Measurements from ENCODE around the gene CAMTA1.
"Not testable (repeated sequence)": the region's sequence is repeated elsewhere in the genome, so short reads cannot be mapped to it uniquely, and the experiment has no call there.

CAMTA1 gene

DNA sequence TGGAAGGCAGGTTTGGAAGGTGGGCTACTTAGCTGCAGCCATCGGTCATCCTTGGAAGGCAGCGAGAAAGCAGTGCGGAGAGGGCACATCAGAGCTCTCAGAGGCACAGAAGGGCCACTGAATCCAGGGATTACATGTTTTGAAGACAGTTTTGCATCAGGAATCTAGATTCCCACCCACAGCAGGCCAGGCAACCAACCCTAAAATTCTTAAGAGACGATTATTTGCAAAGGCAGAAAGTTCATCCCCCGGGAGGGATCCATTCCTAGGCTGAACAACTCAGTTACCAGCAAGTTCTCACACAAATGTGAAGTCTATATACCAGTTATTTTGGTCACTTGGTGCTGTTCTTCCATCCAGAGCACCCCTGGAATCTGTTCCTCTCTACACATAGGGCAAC is 528.6 kb downstream of the CAMTA1 start:
- no peak for DNase-seq (ENCODE audit: low read depth)

- no peak for DNase-seq (ENCODE audit: low read depth)
Observed at GRCh38 chr1:7315316-7315715, 530.1 kb downstream of the CAMTA1 start.

DNA sequence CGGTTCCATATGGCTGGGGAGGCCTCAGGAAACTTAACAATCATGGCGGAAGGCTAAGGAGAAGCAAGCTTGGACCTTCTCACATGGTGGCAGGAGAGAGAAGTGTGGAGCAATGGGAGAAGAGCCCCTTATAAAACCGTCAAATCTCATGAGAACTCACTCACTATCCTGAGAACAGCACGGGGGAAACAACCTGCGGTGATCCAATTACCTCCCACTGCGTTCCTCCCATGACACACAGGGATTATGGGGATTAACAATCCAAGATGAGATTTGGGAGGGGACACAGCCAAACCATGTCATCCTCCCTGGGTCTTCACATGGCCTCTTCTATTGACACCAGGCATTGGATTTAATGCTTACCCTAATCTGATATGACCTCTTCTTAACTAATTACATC is 530.7 kb downstream of the CAMTA1 start:
- no peak for DNase-seq (ENCODE audit: low read depth)

- no peak for DNase-seq (ENCODE audit: low read depth)
Observed at GRCh38 chr1:7317888-7318287, 532.6 kb downstream of the CAMTA1 start.

DNA sequence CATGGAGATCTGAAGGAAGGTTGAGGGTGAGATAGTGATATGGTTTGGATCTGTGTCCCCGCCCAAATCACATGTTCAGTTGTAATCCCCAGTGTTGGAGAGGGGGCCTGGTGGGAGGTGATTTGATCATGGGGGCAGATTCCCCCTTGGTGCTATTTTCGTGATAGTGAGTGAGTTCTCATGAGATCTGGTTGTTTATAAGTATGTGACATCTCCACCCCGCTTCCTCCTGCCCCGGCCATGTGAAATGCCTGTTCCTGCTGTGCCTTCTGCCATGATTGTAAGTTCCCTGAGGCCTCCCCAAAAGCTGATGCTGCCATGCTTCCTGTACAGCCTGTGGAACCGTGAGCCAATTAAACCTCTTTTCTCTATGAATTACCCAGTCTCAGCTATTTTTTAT is 533.9 kb downstream of the CAMTA1 start:
- no peak for DNase-seq (ENCODE audit: low read depth)

GRCh38 chr1:7320661-7321060 is 535.4 kb downstream of the CAMTA1 start:
- DNase-seq (ENCODE audit: low read depth): no peak

- no peak for DNase-seq (ENCODE audit: low read depth)
Observed at GRCh38 chr1:7322283-7322785, 537.1 kb downstream of the CAMTA1 start.

DNA sequence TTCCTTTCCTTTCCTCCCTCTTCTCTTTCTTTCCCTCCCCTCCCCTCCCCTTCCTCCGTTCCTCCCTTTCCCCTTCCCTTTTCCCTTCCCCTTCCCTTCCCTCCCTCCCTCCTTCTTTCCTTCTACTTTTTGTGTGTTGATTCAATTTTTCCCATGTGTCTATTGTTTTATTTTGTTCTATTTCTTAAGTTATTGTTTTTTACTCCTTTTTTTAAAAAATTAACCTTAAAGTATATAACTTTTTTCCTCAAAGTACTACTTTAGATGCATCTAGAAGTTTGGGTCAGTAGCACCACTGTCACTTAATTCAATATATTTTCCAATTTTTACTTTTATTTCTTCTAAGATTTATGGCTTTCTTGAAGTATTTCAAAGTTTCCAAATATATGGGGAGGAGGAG is 537.7 kb downstream of the CAMTA1 start:
- DNase-seq (ENCODE audit: low read depth): no peak

DNA sequence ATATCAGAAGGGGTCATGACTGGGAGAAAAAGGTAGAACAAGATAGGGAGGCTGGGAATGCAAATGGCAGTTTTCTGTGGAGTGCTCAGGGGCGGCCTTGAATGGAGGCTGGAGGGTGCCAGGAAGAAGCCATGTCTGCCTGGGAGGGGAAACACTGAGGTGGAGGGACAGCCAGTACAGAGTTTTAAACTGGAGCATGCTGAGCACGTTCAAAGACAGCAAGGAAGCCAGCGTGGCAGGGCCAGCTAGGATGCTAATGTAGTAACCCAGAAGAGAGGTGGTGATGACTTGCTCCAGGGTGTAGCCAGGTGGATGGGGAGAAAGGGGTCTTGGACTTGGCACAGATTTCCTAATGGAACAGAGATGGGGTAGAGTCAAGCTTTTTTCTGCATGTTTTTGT is 540.0 kb downstream of the CAMTA1 start:
- no peak for DNase-seq (ENCODE audit: low read depth)

DNA sequence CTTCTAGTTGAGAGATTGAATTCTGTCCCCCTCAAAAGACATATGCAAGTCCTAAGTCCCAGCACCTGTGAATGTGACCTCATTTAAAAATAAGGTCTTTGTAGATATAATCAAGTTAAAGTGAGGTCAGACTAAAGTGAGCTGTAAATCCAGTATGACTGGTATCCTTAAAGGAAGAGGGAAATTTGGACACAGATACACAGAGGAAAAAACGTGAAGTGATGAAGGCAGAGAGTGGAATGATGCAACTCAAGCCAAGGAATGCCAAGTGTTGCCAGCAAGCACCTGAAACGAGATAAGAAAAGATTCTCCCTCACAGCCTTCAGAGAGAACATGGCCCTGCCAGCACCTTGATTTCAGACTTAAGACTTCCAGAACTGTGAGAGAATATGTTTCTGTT is 541.1 kb downstream of the CAMTA1 start:
- DNase-seq (ENCODE audit: low read depth): no peak

- no peak for DNase-seq (ENCODE audit: low read depth)
Observed at GRCh38 chr1:7327849-7328248, 542.6 kb downstream of the CAMTA1 start.

DNA sequence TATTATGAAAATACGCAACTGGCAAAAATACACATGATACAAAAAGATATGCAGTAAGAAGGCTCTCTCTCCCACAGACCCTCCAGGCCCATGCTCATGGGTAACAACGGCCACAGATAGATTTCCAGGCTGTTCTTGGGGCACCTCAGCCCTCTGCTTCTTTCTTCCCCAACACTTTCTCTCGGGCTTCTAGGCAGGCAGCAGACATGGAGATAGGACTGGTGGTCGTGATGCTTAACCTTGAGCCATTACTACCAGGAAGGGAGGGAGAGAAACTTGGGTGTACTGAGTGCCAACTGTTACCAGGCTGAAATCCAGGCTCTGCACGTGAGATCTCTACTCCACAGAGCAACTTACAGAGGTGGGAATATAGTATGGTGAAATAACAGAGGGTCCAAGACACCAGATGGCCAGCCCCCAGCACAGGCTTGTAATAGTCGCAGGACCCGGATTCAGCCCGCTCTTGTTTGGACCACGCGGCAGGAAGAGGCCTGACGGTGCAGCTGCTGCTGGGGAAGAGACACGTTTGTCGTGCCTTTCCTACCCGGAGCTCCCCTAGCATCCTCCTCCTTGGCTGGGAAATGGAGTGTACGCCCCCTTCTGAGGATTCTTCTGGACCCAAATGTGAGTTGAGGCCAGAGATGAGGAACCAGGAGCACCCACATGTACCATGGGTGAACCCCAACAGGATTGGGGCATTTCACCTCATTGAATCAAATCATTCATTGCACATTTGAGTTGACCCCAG is 544.8 kb downstream of the CAMTA1 start:
- no peak for DNase-seq (ENCODE audit: low read depth)

- not testable (repeated sequence) for DNase-seq (ENCODE audit: low read depth)
Observed at GRCh38 chr1:7330726-7331125, 545.5 kb downstream of the CAMTA1 start.

DNA sequence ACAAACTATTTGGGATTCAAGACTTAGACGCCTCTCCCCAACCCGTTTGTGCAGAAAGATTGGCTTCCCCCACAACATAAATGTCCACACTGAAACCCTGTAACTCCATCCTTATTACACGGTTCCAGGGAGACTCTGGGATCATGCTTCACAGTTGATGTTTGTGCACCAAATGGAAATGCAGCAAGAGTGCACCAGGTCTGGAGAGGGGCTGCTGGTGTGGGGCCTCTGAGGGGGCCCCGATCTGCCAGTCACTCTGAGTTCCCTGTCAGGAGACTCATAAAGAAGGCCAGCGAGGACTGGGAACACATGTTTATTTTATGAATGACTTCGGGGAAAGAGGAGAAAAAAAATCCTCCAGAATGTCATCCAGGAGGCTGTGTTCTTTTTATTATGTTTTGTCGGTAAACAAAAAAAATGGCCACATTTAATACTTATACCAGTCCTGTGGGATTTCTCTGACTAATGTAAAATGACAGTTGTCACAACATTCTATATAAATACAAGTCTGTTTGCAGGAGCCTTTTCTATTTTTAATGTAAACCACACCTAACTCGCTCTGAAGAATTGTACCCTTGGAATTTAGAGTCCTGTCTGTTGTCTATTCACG is 546.8 kb downstream of the CAMTA1 start:
- DNase-seq (ENCODE audit: low read depth): no peak

GRCh38 chr1:7333094-7333493 is 547.8 kb downstream of the CAMTA1 start:
- DNase-seq (ENCODE audit: low read depth): no peak

DNA sequence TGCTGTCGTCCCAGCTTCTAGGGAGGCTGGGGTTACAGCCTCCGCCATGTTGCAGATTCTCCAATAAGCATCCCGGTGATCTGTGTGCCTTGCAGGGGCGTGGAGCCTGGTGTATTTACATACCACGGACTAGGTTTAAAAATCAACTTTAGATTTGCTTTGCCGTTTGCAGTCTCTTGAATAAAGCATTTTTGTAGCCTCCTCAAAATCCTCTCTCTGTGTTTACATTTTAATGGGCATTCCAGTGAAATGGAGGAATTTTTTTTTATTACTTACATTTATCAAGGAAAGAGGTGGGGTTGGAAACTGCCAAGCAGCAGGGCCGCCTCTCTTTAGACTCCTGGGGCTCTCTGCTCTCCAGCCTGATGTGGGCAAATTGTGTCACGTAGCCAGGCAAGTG is 548.4 kb downstream of the CAMTA1 start:
- DNase-seq (ENCODE audit: low read depth): no peak

DNA sequence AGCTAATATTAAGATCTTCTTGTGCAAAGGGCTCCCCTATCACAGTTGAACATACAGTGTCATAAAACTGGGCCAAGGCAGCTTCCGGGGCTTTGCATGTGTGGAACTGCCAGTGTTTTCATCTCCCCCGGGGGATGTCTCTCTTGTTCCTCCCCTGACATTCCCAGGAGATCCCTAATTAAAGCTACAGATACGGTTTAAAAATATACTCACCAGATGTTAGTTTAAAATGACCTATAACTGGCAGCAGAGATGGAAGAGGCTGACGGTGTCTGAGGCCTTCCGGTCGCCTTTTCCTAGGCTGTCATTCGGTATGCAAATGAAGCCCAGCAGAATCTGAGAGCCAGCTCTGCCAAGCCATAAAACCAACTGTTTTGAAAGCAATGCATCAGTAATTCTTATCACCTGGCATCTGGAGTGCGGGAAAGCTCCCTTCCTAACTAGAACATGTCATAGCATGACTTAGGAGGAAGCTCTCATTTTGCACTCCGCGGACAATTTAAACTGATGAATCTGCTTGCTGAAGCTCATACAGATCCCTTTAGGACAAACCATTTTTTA is 549.3 kb downstream of the CAMTA1 start:
- DNase-seq (ENCODE audit: low read depth): peak; percentile 74

DNA sequence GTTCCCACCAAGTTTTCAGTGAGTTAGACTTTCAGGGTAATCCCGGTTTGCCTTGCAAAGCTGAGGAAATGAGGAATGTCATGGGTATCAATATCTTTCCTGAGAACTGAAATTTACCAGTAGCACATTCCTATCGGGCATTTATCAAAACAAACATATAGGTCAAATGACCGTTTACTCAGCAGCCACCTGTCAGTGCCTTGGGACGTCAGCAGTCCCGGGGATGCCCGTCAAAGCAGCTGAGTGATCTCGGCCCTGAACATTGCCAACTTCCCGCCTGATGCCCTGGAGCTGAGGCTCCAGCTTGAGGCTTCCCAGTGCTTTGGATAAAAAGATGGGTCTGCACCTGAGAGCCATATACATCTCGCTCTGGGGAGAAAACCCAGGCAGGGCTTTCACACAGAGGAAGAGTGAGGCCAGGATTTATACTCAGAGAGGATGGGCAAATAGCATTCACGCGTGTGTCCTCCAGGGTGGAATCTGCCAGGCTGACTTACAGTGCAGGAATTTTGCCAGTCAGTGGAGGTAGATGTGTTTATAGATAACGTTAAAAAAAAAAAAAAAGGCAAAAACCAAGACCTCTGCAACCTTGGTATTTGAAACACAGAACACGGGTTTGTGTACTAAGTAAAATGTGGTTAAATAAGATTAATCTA is 550.1 kb downstream of the CAMTA1 start:
- no peak for DNase-seq (ENCODE audit: low read depth)

DNA sequence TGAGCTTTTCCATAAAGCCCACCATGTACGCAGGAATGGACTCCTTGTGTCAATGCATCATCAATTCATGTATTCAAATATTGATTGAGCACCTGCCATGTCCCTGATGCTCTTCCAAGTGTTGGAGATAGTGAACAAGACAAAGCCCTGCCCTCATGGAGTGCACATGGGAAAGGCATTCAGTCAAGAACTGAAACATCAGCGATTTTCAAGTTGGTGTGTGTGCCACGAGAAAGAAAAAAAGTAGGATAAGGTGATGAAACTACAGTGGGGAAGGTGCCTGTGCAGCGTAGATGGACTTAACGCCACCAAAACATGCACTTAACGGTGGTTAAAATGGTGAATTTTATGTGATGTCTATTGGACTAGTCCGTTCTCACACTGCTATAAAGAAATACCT is 553.2 kb downstream of the CAMTA1 start:
- no peak for DNase-seq (ENCODE audit: low read depth)

DNA sequence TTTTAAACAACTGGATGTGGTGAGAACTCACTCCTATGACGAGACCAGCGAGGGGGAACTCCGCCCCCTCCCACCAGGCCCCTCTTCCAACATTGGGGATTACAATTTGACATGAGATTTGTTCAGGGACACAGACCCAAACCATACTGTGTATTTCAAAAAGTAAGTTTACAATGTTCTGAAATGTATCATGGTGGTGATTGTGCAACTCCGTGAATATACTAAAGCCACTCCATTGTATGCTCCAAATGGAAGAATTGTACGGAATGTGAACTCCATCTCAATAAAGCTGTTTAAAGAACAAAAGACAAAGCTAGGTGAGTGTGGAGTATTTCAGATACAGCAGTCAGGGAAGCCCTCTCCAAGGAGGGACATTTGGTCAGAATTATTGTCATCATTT is 553.8 kb downstream of the CAMTA1 start:
- DNase-seq (ENCODE audit: low read depth): peak; percentile 9

- peak; percentile 19 for DNase-seq (ENCODE audit: low read depth)
Observed at GRCh38 chr1:7339953-7340352, 554.7 kb downstream of the CAMTA1 start.

DNA sequence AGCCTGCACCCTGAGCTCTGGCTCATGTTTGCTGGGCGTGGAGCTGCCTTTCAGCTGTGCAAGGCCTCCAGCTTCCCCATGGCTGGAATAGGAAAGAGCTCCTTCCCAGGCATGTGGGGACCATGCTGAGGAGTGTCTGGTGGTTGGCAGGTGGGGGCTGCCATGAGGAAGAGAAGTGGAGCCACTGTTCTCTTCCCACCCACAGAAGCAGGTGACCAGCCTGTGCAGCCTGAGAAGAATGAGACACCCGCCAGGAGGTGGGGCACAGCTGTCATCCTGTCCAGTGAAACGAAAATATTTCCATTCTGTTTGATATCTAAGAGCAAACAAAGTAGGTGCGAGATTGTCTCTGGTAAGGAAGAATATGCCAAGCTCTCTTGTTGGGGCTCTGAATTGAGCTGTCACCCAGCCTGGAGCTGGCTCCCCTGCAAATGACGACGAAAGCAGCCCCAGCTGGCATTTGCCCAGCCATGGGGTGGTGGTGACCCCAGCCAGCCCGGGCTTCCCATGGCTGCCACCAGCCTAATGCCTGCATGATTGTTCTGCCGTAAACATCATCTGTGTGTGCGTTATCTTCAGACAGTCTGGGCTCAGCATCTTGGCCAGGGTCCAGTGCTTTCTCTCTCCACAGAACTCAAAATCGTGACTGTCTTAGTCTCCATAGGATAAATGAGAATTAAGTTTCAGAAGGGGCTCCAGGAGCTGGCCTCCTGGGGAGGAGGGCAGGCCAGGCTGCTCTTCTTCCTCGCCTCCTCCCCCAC is 556.1 kb downstream of the CAMTA1 start:
- peak; percentile 72 for DNase-seq (ENCODE audit: low read depth)
